H9 (cell line): ENCODE measurements around the gene KCNMA1. TPM values are rescaled to one million over a fixed set of nuclear protein-coding genes. Genes with fewer than 3 reads are reported as not detected.

ENCODE experiments used
- DNase-seq: peaks from one replicate; pipeline ENCODE4 v3.0.0-alpha.2; 2017
- H2AFZ ChIP-seq: one replicate; pipeline ENCODE4 v1.6.1; 2013; ENCODE audit warnings: mild to moderate bottlenecking, low read length, control low read depth, moderate library complexity
- H2AK5ac ChIP-seq: 2 replicates; pipeline ENCODE4 v1.6.1; 2013; ENCODE audit warnings: low read length, control low read depth, mixed read lengths; ENCODE audit not compliant: insufficient read length
- H2BK120ac ChIP-seq: one replicate; pipeline ENCODE4 v1.6.1; 2013; ENCODE audit warnings: low read depth, mild to moderate bottlenecking, low read length, control low read depth, inconsistent platforms; ENCODE audit not compliant: poor library complexity, severe bottlenecking
- H2BK12ac ChIP-seq: 2 replicates; pipeline ENCODE4 v1.6.1; 2013; ENCODE audit warnings: low read length, control low read depth, mixed read lengths, low read depth; ENCODE audit not compliant: insufficient read length
- H2BK15ac ChIP-seq: 2 replicates; pipeline ENCODE4 v1.6.1; 2013; ENCODE audit warnings: low read depth, low read length, control low read depth
- H2BK20ac ChIP-seq: one replicate; pipeline ENCODE4 v1.6.1; 2013; ENCODE audit warnings: low read depth, mild to moderate bottlenecking, low read length, control low read depth, inconsistent platforms; ENCODE audit not compliant: poor library complexity, severe bottlenecking
- H2BK5ac ChIP-seq: 2 replicates; pipeline ENCODE4 v1.6.1; 2013; ENCODE audit warnings: low read length, control low read depth, mixed read lengths; ENCODE audit not compliant: insufficient read length
- H3K14ac ChIP-seq: 2 replicates; pipeline ENCODE4 v1.6.1; 2013; ENCODE audit warnings: low read length, control low read depth; ENCODE audit not compliant: insufficient read depth
- H3K18ac ChIP-seq: 2 replicates; pipeline ENCODE4 v1.6.1; 2013; ENCODE audit warnings: low read depth, mild to moderate bottlenecking, mixed read lengths, low read length, control low read depth; ENCODE audit not compliant: insufficient read length
- H3K23ac ChIP-seq: 2 replicates; pipeline ENCODE4 v1.6.1; 2013; ENCODE audit warnings: low read length, control low read depth, mixed read lengths, low read depth; ENCODE audit not compliant: insufficient read length
- H3K23me2 ChIP-seq: 2 replicates; pipeline ENCODE4 v1.6.1; 2013; ENCODE audit warnings: low read depth, mild to moderate bottlenecking, mixed read lengths, low read length, control low read depth; ENCODE audit not compliant: insufficient read length, poor library complexity, severe bottlenecking
- H3K27ac ChIP-seq: 2 replicates; pipeline ENCODE4 v1.5.1; 2013; ENCODE audit warnings: low read length, control low read depth, mixed read lengths, low read depth; ENCODE audit not compliant: insufficient read length
- H3K27me3 ChIP-seq: 2 replicates; pipeline ENCODE4 v1.6.1; 2013; ENCODE audit warnings: low read length, control low read depth, inconsistent platforms; ENCODE audit not compliant: insufficient read depth
- H3K4ac ChIP-seq: 2 replicates; pipeline ENCODE4 v1.6.1; 2013; ENCODE audit warnings: low read depth, mild to moderate bottlenecking, control low read depth, inconsistent platforms, low read length, moderate library complexity
- H3K4me1 ChIP-seq: 2 replicates; pipeline ENCODE4 v1.6.1; 2013; ENCODE audit warnings: low read length, control low read depth, inconsistent platforms; ENCODE audit not compliant: insufficient read depth
- H3K4me2 ChIP-seq: 2 replicates; pipeline ENCODE4 v1.6.1; 2013; ENCODE audit warnings: low read length, control low read depth, mixed read lengths; ENCODE audit not compliant: insufficient read length, insufficient read depth
- H3K56ac ChIP-seq: 2 replicates; pipeline ENCODE4 v1.6.1; 2013; ENCODE audit warnings: low read depth, mild to moderate bottlenecking, mixed read lengths, low read length, control low read depth; ENCODE audit not compliant: insufficient read length
- H3K79me1 ChIP-seq: 2 replicates; pipeline ENCODE4 v1.6.1; 2013; ENCODE audit warnings: low read depth, mild to moderate bottlenecking, moderate library complexity, low read length, control low read depth, inconsistent platforms; ENCODE audit not compliant: insufficient read depth, poor library complexity, severe bottlenecking
- H3K79me2 ChIP-seq: 2 replicates; pipeline ENCODE4 v1.6.1; 2013; ENCODE audit warnings: low read length, control low read depth, inconsistent platforms; ENCODE audit not compliant: insufficient read depth
- H3K9ac ChIP-seq: 2 replicates; pipeline ENCODE4 v1.6.1; 2013; ENCODE audit warnings: low read length, control low read depth, mixed read lengths; ENCODE audit not compliant: insufficient read length; ENCODE audit errors: extremely low read depth
- H3K9me3 ChIP-seq: one replicate; pipeline ENCODE4 v1.6.1; 2013; ENCODE audit warnings: low read depth, low read length, inconsistent platforms; ENCODE audit not compliant: control insufficient read depth
- H3T11ph ChIP-seq: one replicate; pipeline ENCODE4 v1.6.1; 2013; ENCODE audit warnings: mild to moderate bottlenecking, low read length, control low read depth, inconsistent platforms
- H4K20me1 ChIP-seq: one replicate; pipeline ENCODE4 v1.6.1; 2013; ENCODE audit not compliant: control insufficient read depth, insufficient read length, insufficient read depth
- H4K5ac ChIP-seq: 2 replicates; pipeline ENCODE4 v1.6.1; 2013; ENCODE audit warnings: low read depth, mild to moderate bottlenecking, mixed read lengths, low read length, control low read depth; ENCODE audit not compliant: insufficient read length
- H4K8ac ChIP-seq: replicated peaks from 2 replicates; pipeline ENCODE4 v1.6.1; 2013; ENCODE audit warnings: low read length, control low read depth, mixed read lengths, low read depth; ENCODE audit not compliant: insufficient read length
- H4K91ac ChIP-seq: 2 replicates; pipeline ENCODE4 v1.6.1; 2013; ENCODE audit warnings: low read depth, mild to moderate bottlenecking, moderate library complexity, mixed read lengths, low read length, control low read depth; ENCODE audit not compliant: insufficient read length
- H3K27ac Mint-ChIP-seq, 3 experiments: 2 replicates in 2 of 3; 3 replicates in 1 of 3; pipeline ENCODE4 v1.8.0; 2020 to 2021; ENCODE audit warnings: mixed read lengths in 3 of 3, mild to moderate bottlenecking in 1 of 3, moderate library complexity in 1 of 3
- H3K27me3 Mint-ChIP-seq: 2 replicates; pipeline ENCODE4 v1.8.0; 2021; ENCODE audit warnings: low read depth, mild to moderate bottlenecking, moderate library complexity, mixed read lengths
- H3K36me3 Mint-ChIP-seq, 3 experiments: 2 replicates in 2 of 3; 3 replicates in 1 of 3; pipeline ENCODE4 v1.8.0; 2020 to 2021; ENCODE audit warnings: low read depth in 3 of 3, mixed read lengths in 3 of 3; ENCODE audit not compliant: insufficient read depth in 1 of 3
- H3K4me1 Mint-ChIP-seq, 2 experiments: 2 replicates each; pipeline ENCODE4 v1.8.0; 2020; ENCODE audit warnings: mixed read lengths in 2 of 2
- H3K4me3 Mint-ChIP-seq, 2 experiments: 2 replicates in 1 of 2; 3 replicates in 1 of 2; pipeline ENCODE4 v1.8.0; 2020 to 2021; ENCODE audit warnings: mild to moderate bottlenecking in 2 of 2, mixed read lengths in 2 of 2, moderate library complexity in 1 of 2
- H3K9me3 Mint-ChIP-seq, 2 experiments: 2 replicates in 1 of 2; 3 replicates in 1 of 2; pipeline ENCODE4 v1.8.0; 2020; ENCODE audit warnings: mild to moderate bottlenecking in 2 of 2, mixed read lengths in 2 of 2, moderate library complexity in 1 of 2
- CTCF ChIP-seq: fragments of 200-600 bp; sonication (generic); conservative IDR thresholded peaks from 3 replicates; pipeline ENCODE4 v1.8.0; 2021; ENCODE audit warnings: antibody characterized with exemption, mild to moderate bottlenecking
- WGBS: extraction: QIAGEN DNeasy Blood & Tissue Kit; methylation state at CpG from one replicate; pipeline ENCODE4 v1.1.7; 2013; ENCODE audit warnings: missing lambda C conversion rate, low lambda C conversion rate, mixed read lengths; ENCODE audit not compliant: insufficient read length; ENCODE audit errors: extremely low coverage; 5-methylcytosine and 5-hydroxymethylcytosine counted together
- total RNA-seq: library from RNA; stranded (reverse); gene quantifications from 2 replicates; pipeline ENCODE4 v1.2.1, GENCODE V29; 2021

KCNMA1 gene
- total RNA-seq, 1 experiment from 2014 or later = 2.0 TPM

GRCh38 chr10:77537720-77538373 lies 99.8 kb downstream of the KCNMA1 start:
- Histone ChIP-seq H2BK20ac (no peak overlapping the region), H3K79me1 (no peaks in the 10 kb centered on the region), H3K23me2 (no peaks in the 10 kb centered on the region), H3K4me2 (no peak overlapping the region), H3T11ph (no peak overlapping the region), H3K4me1 (no peaks in the 10 kb centered on the region), H3K14ac (no peak overlapping the region), H3K4ac (no peak overlapping the region), H3K27ac (no peak overlapping the region), H4K8ac (no peak overlapping the region), H2AFZ (no peak overlapping the region), H4K20me1 (no peaks in the 10 kb centered on the region), H3K18ac (no peak overlapping the region), H3K56ac (no peak overlapping the region), H3K23ac (no peak overlapping the region), H2AK5ac (no peak overlapping the region), H2BK120ac (no peak overlapping the region), H4K91ac (no peak overlapping the region), H2BK15ac (no peak overlapping the region), H4K5ac (no peak overlapping the region), H2BK12ac (no peak overlapping the region), H3K9ac (no peak overlapping the region), H3K79me2 (no peaks in the 10 kb centered on the region), H2BK5ac (no peak overlapping the region), H3K27me3 (no peaks in the 10 kb centered on the region), H3K9me3 (no peaks in the 10 kb centered on the region)
- Mint-ChIP-seq H3K9me3 (peaks cover 0 to 3% of the 10 kb centered on the region in 2 experiments; a peak in 2 of 5 replicates), H3K36me3 (no peaks in the 10 kb centered on the region), H3K4me3 (no peak overlapping the region), H3K4me1 (peaks cover 6 to 14% of the 10 kb centered on the region in 2 experiments), H3K27ac (no peak overlapping the region), H3K27me3 (no peaks in the 10 kb centered on the region; the same call in 1 of the 2 replicates)
- DNase-seq = no peak
- no peak for TF ChIP-seq CTCF
- WGBS = 100% methylated on average over 2 of the region's 13 CpGs
